Activated T-cell treated with anti-CD3 and anti-CD28 coated beads for 24 hours (primary cell): ENCODE data around the gene SLC39A13.

Source experiments
- DNase-seq: peaks from one replicate; pipeline ENCODE4 v3.0.0-alpha.2; 2020; ENCODE audit warnings: low read depth

Gene SLC39A13

DNA sequence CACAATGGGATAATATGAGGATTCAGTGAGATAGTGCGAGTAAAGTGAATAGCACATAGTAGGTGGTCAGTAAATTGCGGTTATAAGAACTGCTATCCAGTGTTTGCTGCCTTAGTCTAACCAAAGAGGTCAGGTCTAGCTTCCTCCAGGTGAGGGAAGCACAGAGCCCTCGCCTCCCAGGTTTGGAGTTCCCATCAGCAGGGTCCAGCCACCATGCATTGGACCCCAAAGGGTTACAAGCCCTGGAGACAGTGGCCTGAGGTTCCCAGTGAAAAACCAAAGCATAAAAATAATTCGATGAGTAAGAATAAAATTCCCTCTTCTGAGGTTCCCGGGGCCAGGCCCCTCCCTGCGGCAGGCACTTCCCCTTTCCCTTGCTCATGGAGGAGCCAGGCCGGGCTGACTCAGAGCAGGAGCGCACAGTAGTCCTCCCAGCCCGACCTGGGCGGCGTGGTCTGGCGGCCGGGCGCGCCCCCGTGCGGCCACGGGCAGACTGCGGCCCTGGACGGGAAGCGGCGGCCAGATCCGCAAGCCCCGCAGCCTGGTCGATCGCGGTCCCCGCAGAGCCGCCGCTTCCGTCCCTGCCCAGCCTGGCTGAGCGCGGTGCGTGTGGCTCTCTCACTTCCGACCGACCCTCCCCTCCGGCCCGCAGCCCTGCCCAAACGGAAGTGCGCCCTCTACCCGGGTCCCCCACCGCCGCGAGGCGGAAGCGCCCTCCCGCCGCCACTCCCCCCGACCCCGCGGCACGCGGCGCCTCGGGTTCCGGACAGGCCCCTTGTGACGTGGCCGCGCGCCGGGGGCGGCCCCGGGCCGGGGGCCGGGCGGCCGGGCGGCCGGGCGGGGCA is at the start of gene SLC39A13:
Gene SLC39A13, plus strand, starts transcription at position 845 of the 845 bp plus-strand sequence. CDS start 1,505 bp downstream, outside the sequence.
- peak; percentile 92 for DNase-seq

DNA sequence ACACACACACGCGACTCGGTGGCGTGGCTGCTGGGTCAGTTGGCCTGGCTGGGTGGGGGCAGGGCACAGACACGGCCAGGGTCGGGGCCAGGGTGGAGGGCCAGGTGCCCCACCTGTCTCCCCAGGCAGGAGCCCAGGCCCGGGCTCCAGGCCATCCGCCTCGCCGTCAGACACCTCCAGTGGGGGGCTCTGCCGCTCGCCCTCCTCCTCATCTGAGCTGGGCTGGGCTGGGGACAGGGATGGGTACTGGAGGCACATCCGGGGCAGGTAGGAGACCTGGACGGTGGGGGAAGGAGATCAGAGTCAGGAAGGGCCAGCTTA is 49.7 kb upstream of the SLC39A13 start:
- no peak for DNase-seq

DNA sequence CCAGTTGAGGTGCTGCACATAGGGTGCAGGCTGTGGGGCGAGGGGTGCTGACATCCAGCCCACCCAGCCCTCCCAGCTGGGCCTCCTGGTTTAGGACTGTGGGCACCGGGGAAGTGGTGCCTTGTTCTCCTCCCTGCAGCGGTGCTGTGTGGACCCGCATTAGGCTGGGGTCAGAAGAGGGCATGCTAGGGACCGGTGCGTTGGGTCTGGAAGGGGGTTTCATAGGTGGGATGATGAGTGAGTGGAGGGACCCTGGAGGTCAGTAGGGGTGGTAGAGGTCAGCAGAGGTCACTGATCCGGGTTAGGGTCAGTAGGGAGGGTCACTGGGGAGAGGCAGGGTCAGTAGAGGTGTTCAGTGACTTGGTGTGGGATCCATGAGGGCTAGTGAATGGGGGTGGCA is 49.2 kb upstream of the SLC39A13 start:
- no peak for DNase-seq

DNA sequence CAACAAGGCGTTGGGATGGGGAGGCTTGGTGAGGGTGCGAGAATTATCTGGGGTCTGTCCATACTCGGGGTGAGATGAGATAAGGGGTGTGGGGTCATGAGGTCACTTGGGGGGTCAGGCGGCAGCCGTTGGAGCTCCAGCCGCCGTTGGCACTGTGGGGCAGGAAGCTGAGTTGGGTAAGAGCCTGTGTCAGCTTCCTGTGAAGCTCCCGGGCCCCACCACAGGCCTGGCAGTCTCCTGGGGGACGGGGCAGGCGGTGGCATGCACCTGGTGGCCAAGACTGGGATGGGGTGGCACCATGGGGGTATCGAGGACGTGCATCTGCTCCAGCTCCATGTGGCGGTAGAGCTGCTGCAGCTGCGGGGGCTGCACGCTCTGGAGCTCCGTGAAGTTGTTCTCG is 48.8 kb upstream of the SLC39A13 start:
- DNase-seq: no peak

DNA sequence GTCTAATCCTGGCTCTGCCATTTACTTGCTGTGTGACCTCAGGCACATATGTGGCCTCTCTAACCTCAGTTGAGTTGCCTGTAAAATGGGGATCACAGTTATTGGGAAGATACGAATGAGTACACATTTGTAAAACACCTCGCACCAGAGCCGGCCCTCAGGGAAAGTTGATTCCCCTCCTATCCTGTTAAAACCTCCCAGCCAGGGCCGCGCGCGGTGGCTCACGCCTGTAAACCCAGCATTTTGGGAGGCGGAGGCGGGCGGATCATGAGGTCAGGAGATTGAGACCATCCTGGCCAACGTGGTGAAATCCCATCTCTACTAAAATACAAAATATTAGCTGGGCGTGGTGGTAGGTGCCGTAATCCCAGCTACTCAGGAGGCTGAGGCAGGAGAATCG is 48.0 kb upstream of the SLC39A13 start:
- DNase-seq: no peak

DNA sequence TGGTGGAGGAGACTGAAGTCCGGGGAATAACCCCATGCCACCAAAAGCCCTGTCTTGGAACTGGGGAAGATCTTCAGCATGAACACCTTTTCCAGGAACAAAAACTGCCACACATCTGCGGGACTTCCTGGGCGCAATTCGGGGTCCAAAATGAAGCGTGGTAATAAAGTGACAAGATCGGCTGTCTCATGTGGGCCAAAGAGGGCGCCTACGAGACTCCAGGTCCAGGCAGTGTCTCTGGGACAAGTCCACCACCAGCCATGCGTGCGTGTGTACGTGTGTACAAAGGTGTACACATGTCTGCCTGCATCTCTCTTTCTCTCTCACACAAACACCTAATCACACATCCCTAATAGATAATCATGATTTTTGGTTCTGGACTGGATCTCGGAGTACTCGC is 47.0 kb upstream of the SLC39A13 start:
- DNase-seq: no peak

DNA sequence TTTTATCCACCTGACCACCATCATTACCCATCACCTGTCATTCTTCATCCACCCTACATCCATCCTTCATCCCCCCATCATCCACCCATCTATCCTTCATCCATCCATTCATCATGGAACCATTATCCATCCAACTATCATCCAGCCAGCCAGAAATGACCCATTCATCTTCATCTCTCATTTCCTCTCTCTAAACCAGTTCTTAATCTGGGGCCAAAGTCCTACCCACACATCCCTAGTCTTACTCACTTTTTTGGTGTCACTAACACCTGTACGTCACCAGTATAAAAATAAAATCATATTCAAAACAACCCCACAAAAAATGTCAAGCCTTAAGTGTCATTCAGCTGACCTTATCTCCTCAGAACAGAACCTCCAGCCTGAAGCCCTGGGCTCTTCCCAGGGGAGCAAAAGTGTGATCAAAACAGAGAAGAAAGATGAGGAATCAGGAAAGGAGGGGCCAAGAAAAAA is 42.3 kb upstream of the SLC39A13 start:
- no peak for DNase-seq

DNA sequence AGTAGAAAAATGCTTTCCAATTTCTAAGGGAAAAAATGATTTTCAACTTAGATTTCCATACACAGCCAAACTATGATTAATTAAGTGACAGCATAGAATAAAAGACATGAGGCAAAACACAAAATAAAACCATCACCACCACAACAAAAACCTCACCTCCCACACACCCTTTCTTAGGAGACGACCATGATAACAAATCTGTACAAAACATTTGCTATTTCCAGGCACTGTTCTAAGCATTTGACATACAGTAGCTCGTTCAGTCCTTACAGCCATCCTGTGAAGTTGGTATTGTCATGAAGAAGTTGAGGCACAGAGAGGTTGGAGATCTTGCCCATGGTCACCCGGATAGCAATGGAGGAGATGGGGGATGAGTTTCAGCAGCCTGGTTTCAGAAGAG is 38.7 kb upstream of the SLC39A13 start:
- DNase-seq: no peak

DNA sequence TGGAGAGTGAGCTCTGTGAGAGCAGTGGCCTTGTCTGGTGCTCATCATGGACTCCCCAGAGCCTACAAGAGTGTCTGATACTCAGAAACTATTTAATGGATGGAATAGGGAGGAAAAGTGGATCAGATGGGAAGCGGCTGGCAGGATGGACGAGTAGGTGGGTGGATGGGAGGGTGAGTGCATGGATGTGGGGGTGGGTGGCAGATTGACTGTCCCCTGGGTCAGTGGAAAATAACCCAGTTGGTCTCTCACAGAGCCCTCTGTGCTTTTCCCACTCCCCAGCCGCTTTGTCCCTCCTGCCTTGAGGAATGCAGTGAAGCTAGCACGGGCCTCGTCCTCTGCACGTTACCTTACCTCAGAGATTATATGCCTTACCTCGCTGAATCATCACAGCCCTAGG is 36.0 kb upstream of the SLC39A13 start:
- no peak for DNase-seq

DNA sequence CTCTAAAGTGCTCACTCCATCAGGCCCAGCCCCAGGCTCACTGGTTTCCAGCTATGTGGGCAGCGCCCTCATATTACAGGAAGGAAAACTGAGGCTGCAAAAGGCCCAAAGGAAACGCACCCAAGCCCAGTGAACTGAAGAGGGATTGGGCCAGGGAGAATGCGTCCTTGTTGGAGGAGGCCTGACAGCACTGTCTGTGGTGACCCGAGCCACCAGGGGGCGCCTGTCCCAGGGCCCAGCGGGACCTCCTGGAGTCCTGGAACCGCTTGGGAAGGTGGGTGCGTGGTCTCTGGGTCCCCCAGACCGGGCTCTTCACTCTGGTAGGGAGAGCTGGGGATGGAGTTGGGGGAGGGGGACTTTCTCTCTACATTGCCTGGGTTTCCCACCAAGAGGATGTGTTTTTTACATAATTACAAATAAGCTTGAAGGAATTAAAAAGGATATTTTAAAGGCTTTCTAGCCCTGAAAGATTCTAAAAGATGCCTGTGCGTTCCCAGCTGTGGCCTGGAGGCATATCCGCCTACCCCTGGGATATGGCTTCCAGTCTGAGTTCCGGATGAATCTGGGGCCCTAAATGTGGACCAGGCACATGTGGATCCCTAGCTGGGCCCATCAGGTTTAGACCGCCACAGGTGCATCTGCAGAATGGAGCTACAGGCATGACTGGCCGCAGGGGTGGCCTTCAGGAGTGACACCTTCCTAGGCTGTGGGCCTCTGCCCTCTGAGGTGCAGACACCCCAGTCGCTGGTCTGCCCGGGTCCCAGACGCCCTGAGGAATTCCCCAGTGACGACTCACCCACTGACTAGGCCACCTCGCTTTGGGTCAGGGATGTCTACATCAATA is 34.3 kb upstream of the SLC39A13 start:
- peak; percentile 73 for DNase-seq

DNA sequence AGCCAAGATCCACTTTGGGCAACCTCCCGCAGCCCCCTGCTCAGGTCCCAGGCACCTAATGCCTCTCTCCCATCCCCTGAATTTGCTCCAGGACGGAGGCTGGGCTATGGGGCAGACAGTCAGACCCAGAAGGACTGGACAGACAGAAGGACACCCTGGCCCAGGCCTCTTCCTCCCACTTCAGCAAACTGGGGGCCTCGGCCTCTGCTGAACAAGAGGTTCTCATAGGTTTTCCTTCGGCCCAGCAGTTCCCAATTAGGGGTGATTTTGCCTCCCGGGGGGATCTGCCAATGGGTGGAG is 33.7 kb upstream of the SLC39A13 start:
- no peak for DNase-seq

DNA sequence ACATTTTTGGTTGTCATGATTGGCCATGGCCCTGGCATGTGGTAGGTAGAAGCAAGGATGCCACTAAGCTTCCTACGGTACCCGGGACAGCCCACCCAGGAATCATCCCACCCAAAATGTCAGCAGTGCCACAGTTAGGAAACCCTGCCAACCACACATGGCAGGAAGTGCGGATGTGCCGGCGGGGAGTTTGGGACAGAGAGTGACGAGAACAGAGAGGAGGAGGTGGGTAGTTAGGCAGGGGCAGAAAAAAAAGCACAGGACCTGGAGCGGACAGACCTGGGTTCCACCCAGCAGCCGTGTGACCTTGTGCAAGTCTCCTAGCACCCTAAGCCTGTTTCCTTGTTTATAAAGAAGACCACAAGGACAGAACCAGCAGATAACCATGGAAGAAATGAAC is 33.4 kb upstream of the SLC39A13 start:
- DNase-seq: no peak

DNA sequence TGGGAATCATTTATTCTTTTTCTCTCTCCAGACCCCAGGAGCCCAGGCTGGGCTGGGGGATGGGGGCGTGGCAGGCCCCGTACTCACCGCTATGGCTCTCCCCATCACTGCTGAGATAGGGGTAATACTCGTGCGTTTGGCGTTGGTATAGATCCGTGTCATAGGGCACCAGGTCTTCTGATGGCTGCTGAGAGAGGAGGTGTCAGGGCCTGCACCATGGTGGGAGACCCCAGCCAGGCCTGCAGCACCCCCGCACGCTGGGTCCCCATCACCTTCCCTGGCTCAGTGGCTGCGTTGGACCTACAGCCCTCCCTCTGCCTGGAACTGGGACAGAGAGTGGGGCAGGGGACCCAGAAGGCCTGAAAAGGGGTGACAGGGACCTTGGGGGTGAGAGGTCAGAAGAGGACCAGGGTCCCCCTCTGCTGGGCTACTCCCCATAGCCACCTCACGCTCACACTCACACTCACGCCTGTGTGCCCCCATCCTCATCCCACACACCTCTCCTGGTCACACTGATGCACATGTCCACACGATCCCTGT is 32.8 kb upstream of the SLC39A13 start:
- DNase-seq: no peak

DNA sequence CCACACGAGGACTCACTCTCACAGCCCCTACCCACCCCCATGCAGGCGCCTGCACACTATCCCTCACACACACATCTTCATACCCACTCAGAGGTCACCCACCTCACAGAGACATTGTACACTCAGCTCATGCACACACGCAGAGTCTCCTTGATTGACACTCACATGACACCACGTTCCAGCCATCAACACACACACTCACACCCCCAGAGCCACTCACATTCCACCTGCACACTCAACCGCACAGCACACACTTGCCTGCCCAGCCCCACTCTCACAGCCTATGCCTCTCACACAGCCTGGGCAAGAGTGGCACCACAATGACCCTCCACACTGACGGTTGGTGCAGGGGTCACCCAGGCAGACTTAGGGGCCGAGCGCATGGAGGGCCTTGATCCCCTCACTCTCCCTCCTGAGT is 32.3 kb upstream of the SLC39A13 start:
- no peak for DNase-seq

DNA sequence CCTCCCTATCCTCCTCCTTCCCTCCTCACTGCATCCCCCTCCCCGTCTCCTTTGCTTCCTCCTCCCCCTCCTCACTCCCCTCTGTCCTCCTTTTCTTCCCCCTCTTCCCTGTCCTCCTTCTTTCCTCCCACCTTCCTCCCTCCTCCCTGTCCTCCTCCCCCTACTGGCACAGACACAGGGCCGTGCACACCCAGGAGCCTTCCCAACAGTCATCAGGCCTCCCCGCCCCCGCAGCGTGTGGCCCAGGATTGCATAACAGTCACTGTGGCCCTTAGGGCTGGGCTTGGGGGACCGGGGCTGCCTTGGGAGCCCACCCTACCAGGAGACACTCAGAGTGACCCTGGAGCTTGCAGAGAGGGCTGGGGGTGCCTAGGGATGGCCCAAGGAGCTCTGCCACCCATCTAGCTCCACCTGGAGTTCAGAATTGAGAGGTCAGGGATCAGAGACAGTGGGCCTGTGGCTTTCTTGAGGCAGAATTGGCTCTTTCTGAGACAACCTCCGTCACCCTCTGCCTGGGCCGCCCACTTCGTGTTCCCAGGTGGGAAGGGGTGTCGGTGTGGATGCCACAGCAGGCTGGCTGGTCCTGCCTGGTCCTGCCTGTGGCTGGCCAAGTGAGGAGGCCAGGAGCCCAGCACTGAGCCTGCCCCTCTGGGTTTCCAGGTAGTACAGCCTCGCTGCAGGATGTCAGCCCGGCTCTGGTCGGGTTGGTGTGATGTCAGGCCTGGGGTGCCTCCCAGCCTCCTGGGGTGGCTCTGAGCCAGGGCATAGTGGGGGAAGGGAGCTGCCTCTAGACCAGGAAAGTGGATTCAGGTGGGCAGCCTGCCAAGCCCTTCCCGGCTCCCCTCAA is 31.6 kb upstream of the SLC39A13 start:
- DNase-seq: no peak

DNA sequence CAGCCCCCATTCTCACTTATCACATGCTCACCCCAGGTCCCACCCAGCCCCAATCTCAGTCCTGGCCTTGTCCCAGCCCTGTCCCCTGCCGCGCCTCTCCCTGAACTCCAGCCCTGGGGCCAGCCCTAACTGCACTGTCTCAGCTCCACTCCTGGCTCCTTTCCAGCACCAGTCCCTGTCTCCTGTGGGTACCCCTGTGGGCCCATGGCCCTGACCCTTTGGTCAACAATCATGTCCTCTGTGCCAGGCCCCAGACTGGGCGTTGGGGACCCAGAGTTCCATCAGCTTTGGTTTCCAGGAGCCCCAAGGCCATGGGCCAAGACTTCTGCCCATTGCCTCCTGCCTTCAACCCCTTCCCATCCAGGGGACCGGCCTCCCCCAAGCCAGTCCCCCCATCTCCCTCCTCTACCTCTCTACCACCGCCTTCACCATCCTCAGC is 30.8 kb upstream of the SLC39A13 start:
- no peak for DNase-seq

DNA sequence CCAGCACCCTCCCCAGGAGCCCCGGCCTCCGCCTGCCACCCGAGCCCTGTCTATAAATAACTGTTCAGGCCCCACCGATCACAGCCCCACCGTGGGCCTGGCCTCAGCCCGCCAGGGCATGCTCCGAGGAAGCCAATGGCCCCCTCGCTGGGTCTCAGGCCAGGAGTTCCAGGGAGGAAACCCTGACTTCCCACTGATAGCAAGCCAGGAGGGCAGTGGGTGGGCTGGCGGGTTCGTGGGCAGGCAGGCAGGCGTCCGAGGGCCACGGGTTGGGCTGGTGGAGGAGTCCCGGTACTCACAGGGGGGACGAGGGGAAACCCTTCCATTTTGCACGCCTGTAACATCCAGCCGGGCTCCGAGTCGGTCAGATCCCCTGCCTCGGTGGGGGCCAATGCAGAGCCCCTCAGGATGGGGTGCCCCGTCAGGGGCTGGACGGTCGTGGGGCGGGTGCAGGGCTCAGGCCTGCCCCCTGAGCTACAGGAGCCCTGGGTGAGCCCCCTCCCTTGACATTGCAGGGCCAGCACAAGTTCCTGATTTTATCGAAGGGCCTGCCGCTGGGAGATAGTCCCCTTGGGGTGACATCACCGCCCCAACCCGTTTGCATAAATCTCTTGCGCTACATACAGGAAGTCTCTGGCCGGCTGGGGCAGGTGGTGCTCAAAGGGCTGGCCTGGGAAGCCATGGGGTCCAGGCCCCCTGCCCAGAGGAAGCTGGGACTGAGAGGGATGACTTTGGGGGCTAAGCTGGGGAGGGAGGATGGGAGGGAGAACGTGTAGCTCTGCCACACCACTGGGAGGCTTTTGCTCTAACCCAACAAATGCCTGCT is 30.2 kb upstream of the SLC39A13 start, which contains the start of gene SPI1:
Gene SPI1, minus strand, starts transcription at position 538 of the 826 bp plus-strand sequence. Its CDS starts 194 bp downstream, at position 344.
- no peak for DNase-seq

DNA sequence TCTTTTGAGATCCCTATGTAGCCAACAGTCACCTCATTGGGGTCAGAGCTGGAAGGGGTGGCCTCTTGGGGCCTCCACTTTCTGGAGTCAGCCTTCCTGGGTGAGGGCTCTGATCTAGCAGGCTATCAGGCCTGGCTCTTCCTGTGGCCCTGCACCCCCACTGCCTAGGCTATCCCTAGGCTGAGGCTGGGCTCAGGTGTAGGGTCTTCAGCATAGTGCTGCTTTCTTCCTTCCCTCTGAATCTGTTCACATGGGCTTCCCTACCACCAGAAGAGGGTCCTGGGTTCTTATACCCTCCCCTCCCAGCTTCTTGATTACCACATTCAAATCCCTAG is 29.6 kb upstream of the SLC39A13 start:
- DNase-seq: no peak

DNA sequence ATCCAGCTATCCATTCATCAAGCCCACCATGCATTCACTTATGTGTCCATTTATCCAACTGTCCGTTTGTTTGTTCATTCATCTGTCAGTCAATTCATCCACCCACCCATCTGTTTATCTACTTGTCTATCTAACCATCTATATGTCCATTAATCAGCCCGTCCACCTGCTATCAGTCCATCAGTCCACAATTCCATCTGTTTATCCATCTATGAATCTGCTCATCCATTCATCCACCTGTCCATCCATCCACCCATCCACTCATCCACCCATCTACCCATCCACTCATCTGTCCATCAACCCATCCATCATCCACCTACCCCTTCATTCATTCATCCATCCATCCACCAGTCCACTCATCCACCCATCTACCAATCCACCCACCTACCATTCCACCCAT is 29.1 kb upstream of the SLC39A13 start:
- DNase-seq: no peak

DNA sequence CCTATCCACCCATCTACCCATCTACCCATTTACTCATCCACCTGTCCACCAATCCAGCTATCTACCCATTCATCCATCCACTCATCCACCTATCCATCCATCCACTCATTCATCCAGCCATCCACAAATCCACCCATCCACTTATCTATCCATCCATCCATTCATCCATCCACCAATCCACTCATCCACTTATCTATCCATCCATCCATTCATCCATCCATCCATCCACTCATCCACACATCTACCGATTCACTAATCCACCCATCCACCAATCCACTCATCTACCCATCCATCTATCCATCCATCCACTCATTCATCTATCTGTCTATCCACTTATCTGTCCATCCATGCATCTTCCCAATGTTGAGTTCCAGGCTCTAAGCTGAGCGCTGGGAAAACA is 28.3 kb upstream of the SLC39A13 start:
- DNase-seq: no peak

DNA sequence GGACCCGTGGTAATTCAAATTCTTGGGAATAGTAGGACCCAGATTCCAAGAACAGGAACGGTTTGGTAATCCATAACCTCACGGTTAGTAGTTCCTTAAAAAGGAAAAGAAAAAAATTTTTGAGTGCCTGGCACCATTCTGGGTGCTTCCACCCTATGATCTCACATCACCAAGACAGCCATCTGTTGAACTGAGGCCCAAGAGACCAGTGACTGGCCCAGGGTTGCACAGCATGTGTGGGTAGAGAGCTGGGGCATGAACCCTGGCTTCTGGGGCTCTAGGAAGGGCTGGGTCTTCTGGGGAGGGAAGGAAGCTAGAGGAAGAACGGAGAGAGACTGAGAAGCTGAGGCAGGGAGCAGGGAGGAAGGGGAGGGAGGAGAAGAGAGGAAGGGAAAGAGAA is 25.3 kb upstream of the SLC39A13 start:
- no peak for DNase-seq
